HG03103 (cell line): ENCODE measurements around the gene ADAMTSL5.
"Not testable (repeated sequence)": the region's sequence is repeated elsewhere in the genome, so short reads cannot be mapped to it uniquely, and the experiment has no call there.

Experiments
- ATAC-seq: cut with Tn5 transposase; IDR thresholded peaks from one replicate; pipeline ENCODE4 v1.9.1; 2021; ENCODE audit warnings: low read depth; ENCODE audit not compliant: unreplicated experiment

Gene ADAMTSL5

DNA sequence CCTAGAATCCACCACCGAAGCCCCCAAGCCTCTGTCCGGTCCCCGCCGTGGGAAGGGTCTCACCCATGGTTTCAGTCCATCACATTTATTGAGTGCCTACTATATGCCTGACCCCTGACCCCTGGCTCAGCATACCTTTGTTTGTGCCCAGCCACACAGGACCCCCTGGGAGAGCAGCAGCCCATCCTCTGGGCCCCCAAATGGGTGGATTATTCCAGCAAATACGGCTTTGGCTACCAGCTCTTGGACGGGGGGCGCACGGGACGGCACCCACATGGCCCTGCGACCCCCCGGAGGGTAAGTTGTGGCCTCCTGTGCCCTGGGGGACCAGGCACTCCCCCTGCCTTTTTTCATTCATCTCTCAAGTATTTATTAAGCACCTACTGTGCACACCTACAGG lies 18.8 kb upstream of the ADAMTSL5 start:
- no peak for ATAC-seq

DNA sequence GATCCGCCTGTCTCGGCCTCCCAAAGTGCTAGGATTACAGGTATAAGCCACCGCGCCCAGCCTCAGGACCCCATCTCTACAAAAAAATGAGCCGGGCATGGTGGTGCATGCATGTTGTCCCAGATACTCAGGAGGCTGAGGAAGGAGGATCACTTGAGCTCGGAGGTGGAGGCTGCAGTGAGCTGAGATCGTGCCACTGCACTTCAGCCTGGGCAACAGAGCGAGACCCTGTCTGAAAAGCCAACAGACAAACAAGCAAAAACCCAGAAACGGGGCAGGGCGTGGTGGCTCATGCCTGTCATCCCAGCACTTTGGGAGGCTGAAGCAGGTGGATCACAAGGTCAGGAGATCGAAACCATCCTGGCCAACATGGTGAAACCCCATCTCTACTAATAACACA lies 18.0 kb upstream of the ADAMTSL5 start:
- ATAC-seq, result not testable (repeated sequence)

DNA sequence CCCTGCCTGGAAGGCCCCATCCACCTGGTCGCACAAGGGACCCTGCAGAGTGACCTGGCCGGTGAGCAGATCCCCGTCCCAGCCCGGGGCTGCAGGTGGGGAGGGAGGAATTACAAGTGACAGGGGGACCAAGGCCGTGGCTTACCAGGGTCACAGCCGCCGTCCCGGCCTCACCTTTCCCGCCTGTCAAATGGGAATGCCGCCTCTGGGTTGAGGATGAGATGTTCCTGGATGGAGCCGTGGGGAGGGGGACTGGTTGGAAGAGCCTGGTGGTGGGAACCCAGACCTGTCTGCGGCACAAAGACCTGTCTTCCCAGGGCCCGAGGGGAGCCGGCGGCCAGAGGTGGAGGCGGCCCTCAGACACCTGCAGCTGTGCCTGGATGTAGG lies 16.6 kb upstream of the ADAMTSL5 start:
- ATAC-seq, result no peak

DNA sequence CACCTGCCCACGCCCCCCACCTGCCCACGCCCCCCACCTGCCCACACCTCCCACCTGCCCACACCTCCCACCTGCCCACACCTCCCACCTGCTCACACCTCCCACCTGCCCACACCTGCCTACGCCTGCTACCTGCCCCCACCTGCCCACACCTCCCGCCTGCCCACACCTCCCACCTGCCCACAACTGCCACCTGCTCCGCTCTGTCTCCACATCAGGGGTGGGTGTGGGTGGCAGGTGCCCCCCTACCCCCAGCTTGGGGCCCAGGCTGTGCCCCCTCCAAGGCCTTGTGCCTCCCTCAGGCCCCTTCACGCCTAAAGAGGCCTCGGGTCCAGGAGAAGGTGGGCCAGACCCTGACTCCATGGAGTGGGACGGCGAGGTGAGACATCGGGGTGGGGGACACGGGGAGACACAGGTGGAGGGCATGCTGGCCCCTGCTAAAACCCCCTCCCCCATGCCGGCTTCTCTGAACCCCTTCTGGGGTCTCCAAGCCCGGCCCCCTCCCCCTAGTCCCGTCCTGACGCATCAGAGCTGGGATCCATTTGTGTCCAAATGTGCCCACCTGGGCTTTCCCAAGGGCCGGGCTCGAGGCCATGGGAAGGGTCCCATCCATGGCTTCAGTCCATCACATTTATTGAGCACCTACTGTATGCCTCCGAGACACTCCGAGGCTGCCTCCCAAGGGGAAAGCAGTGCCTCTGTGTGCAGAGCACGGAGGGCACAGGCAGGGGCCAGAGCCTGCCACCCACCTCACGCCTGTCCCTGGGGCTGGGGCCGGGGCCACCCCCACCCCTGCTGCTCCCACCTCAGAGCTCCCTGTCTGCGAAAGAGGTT lies 16.0 kb upstream of the ADAMTSL5 start:
- no peak for ATAC-seq

DNA sequence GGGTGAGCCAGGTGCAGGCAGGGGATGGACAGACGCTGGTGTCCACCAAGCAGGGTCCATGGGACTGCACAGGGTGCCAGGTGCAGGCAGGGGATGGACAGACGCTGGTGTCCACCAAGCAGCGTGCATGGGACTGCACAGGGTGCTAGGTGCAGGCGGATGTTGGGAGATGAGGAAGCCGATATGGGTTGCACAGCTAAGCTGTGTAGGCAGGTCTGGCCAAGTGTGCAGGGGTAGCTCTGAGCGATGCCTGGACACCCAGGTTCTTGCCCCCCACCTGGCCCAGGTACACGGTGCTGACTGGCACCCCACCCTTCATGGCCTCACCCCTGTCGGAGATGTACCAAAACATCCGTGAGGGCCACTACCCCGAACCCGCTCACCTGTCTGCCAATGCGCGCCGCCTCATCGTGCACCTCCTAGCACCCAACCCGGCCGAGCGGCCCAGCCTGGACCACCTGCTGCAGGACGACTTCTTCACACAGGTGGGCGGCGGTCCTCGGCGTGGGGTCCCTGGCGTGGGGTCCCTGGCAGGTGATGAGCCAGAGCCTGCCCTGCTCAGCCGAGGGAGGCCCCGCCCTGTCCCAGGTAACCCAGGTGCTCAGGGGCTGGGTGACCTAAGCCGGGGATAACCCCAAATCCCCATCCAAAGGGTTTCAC lies 15.0 kb upstream of the ADAMTSL5 start:
- ATAC-seq, result no peak

DNA sequence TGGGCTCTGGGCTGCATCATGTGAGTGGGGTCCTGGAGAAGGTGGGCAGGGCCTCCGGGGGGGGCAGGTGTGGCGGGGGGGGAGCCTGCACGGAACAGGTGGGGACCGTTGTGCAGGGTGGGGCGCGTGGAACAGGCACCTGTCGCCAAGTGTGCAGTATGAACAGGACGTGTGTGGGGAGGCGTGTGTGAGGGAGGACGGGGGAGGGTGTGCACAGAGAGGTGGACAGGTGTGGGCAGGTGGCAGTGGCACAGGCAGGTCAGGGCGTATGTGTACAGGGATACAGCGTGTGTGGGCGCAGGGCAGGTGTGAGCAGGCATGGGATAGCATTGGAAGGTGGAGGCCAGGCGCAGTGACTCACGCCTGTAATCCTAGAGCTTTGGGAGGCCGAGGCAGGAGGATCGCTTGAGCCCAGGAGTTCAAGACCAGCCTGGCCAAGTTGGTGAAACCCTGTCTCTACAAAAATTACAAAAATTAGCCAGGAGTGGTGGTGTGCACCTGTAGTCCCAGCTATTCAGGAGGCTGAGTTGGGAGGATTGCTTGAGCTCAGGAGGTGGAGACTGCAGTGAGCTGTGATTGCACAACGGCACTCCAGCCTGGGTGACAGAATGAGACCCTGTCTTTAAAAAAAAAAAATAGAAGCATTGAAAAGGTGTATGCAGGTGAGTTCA lies 14.3 kb upstream of the ADAMTSL5 start:
- no peak for ATAC-seq

DNA sequence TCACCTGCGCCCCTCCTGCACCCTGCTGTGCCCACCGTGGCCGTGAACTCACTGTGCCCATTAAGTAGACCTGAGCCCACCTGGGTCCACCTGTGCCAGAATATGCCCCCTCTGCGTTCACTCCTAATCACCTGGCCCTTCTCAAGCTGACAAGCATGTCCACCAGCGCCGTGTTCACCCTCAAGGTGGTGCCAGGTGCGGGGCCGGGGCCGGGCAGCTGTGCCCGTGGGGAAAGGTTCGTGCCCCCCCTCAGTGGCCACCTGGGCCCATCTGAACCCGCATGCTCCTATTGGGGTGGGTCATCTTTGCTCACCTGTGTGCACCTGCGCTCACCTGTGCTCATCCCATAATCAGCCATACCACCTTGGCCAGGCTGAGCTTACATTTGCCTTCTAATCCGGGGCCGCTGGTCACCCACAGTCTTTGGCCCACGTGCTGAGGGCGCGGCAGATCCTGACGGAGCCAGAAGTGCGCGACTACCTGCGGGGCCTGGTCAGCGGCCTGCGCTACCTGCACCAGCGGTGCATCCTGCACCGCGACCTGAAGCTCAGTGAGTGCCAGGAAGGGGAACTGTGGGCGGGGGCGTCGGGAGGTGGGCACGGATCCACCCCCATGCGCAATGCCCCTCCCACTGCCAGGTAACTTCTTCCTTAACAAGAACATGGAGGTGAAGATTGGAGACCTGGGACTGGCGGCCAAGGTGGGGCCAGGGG lies 13.4 kb upstream of the ADAMTSL5 start:
- ATAC-seq, result no peak

DNA sequence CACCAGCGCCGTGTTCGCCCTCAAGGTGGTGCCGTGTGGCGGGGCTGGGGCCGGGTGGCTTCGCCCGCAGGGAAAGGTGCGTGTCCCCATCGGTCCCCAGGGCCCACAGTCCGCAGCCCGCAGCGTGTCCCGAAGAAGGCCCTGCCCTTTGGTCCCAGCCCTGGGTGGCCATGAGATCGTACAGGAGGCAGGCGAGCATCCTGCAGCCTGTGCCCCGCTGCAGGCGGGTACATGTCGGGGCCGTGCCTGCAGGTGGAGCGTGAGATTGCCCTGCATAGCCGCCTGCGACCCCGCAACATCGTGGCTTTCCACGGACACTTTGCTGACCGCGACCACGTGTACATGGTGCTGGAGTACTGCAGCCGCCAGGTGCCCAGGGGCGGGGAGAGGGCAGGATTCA lies 12.5 kb upstream of the ADAMTSL5 start:
- no peak for ATAC-seq

DNA sequence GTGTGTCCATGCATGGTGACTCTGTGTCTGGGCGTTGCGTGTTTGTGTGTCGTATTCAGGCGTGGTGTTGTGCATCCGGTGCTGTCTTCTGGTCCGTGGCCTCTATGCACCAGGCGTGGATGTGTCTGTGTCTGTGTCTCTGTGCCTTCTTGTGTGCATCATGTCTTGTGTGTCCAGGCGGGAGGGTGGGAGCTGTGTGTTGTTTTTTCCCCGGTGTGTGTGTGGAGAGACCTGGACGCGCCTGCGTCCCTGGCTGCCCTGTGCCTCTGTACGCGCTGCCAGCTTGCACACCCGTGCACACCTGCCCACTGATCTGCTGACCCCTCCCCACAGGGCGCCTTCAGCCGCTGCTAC lies 12.1 kb upstream of the ADAMTSL5 start:
- ATAC-seq, result no peak

DNA sequence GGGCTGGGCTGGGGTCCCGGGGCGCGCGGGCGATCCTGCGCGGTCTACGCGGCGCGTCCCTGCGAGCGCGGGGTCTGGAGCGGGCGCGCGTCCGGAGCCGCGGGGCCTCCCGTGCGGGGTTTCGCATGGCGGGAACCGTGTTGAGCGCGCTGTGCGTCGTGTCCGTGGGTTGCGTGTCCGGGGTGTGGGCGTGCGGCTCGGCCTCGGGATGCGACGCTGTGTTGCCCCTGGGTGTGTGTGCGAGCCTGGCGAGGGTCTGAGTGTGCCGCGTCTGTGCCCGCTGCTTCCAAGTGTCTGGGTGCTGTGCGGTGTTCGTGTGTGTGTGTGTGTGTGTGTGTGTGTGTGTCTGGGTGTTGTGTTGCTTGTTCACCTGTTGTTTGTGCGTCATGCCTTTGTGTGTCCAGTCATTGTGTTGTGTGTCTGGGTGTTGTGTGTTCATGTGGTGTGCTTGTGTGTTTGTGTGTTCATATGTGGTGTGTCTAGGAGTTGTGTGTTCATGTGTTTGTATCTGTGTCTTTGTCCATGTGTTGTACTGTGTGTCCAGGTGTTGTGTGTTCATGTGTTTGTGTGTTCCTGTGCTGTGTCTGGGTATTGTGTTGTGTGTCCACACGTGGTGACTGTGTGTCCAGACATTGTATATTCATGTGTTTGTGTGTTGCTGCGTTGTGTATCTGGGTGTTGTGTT lies 11.6 kb upstream of the ADAMTSL5 start:
- ATAC-seq, result no peak

DNA sequence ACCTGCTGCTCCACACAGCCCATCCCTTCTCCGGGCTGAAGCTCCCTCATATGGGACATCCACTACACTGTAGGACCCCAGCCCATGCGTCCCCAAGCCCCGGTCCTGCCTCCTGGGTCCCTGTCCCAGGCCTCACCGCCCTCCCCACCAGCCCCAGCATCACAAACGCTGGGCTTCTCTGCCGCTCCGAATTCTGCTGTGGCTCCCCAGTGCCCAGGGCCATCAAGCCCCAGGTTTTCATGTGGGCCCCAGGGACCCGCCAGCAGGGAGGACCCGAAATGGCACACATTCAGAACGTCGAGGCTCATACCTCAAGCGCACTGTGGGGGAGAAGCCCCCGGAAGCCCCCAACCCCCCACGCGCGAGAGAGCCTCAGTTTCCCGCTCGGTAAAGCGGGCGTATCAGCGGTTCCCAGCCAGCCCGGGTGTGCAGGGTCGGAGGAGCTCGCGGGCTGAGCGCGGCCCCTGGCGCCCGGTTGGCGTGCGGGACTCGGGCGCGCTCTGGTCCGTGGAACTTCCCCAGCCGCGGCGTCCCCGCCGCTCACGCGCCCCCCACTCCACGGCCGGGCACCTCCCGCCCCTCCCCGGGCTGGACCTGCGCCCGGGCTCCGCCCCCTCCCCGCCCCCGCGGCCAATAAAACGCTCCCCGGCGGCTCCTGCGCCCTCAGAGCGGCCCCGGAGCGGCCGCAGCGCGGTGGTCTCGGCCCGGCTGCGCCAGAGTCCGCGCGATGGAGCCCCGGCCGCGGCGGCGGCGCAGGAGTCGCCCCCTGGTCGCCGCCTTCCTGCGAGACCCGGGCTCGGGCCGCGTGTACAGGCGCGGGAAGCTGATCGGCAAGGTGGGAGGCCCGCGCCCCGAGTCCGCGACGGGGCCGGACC lies 10.8 kb upstream of the ADAMTSL5 start, which contains the start of gene PLK5:
Gene PLK5 (plus strand): TSS at position 666 of the 875 bp plus-strand sequence. CDS start 2,920 bp downstream, outside the sequence.
- ATAC-seq, result no peak

DNA sequence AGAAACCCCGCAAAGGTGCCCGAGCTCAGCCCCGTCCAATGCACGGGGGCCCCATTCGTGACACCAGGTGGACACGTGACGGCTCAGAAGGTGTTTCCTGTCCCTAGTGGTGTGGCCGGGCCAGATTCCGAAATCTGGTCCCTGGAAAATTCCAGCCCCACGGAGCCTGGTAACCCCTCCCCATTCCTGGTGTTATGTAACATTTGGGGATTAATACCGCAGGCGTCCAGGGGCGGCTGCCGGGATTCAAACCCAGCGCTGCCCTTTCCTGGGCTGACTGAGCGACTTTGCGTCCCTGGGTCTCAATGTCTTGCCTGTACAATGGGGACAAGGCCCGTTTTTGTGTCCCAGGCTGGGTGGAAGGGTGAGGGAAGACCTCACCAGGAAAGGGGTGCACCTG lies 10.0 kb upstream of the ADAMTSL5 start:
- no peak for ATAC-seq

DNA sequence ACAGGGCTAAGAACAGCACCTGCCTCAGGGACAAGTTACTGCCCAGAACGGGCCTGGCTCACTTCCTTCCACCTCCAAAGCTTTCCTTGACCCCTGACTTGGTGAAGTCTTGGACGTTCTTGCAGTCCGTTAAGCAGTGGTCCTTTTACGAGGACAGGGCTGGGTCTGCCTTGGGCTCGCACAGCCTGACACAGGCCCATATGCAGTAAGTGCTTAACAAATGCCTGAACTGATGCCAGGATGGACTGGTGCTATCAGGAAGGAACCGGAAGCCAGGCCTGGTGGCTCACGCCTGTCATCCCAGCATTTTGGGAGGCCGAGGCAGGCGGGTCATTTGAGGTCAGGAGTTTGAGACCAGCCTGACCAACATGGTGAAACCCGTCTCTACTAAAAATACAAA lies 9.2 kb upstream of the ADAMTSL5 start:
- ATAC-seq, result no peak

DNA sequence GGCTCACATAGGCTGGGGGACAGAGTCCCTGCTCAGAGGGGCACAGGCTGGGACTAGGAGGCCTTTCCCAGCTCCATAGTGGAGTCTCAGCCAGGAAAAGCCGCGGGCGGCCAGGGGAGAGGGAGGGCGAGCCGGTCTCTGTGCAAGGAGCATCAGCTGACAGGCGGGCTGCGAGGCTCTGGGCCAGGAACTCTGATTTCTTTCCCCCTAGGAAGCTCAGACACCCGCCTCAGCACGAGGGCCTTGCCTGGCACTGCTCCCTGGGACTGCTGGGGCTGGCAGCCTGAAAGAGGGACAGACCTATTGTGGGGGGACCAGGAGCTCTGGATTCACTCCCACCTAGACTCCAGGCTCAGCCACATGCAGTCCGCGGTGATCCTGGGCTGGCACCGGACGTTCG lies 8.8 kb upstream of the ADAMTSL5 start:
- no peak for ATAC-seq

DNA sequence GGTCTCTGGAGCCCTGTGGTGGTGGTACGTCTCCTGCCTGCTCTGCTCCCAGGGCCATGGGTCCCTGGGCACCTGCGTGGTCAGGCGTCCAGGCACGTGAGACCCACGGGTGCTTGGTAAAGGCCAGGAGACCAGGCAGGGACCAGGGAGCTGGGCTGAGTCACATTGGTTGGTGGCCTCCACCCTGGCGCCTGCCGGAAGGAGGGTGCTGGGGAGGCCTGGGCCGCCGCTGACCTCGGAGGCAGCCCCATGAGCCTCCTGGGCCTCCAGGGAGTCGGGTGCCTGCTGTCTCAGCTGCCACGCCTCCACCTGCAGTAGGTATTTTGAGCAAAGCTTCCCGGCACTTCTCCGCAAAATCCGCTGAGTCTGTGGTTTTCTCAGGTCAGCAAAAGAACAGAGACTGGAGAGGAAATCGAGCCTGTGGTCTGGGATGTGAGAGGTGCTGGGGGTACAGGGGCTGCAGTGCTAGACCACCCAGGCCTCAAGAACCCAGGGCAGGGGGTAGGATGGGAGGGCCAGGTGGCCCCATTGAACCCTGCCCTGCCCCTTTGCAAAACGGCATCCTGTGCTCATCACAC lies 7.5 kb upstream of the ADAMTSL5 start:
- no peak for ATAC-seq

DNA sequence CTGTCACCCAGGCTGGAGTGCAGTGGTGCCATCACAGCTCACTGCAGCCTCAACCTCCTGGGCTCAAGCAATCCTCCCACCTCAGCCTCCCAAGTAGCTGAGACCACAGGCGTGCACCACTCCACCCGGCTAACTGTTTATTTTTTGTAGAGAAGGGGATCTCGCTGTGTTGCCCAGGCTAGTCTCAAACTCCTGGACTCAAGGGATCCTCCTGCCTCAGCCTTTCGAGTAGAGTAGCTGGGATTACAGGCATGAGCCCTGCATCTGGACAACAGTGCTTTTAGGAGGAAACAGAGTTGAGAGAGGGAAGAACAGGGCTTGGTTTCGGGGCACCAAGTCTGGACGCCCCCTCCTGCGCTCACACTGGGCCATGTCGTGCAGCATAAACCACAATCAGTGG lies 7.0 kb upstream of the ADAMTSL5 start:
- not testable (repeated sequence) for ATAC-seq

DNA sequence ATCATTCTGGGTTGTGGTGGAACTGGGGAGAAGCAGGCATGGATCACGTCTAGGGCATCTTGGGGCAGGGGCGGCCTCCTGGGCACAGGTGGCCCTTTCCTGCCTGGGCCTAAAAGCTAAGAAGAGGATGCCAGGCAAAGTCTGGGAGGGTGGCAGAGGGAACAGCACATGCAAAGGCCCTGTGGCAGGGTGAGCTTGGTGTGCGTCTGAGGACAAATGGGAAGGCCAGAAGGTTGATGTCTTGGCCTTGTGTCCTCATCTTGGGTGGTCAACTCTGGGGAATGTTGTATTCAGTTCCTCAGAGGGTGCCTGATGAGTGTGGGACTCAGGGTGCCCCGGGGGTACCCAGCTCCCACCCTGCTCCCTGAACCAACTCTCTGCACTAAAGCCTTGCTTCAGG lies 5.7 kb upstream of the ADAMTSL5 start:
- no peak for ATAC-seq

DNA sequence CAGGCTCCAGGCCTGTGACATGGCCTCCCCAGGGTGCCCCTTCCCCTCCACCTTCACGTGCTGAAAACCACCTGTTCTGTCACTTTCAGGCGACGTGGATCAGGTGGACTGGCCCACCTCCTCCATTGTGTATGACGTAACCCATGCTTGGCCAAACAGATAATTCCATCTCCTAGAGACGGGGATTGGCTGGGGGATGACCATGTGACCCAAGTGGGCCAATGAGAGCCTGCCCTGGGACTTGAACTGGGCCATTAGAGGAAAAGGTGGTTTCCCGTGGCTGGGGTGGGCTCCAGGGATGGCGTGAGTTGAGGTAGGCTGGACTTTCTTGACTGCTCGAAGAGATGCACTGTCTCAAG lies 3.6 kb upstream of the ADAMTSL5 start:
- no peak for ATAC-seq

DNA sequence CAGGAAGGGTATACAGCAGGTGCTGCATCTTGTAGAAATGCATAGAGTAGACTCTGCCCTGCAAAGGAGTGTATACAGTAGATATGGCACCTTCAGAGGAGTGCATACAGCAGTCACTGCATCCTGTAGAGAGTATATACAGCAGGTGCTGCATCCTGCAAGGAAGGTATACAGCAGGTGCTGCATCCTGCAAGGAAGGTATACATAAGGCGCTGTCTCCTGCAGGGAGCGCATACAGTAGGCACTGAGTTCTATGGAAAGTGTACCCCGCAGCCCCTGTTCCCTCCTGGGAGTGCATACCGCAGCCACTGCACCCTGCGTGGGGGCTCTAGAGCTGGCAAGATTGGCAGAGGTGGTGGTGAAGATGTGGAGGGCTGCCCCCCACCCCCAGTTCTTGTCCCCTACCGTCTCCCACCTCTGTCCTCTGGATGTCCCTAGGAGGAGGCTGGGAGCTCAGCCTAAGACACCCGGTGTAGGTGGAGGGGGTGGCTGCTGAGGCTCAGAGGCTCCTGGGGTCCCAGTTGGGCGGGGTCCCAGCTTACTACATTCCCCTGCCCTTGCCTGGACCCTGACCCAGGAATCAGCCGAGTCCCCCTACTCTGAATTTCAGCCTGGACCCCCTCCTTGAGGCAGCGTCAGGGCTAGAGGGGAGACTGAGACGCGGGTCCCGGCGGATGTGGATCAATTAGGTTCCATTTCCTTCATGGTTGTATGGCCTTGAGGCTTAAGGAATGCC lies 2.3 kb upstream of the ADAMTSL5 start:
- ATAC-seq, result no peak
